ENCODE data around the gene MIPEP.

The MIPEP gene

GRCh38 chr13:23859455-23859854, 29.7 kb downstream of the MIPEP start:
- H3K4me3 ChIP-seq (ENCODE audit: low read depth, low read length): no peak overlapping the region
- TF ChIP-seq CTCF (IDR thresholded peaks at IDR 0.05; ENCODE audit: control insufficient read depth, extremely low read depth, insufficient read depth): no peak
- DNase-seq (ENCODE audit: low read depth): no peak

- H3K4me3 ChIP-seq (ENCODE audit: low read depth, low read length): no peak overlapping the region
- no peak for DNase-seq (ENCODE audit: low read depth)
- no peak for TF ChIP-seq CTCF (IDR thresholded peaks at IDR 0.05; ENCODE audit: control insufficient read depth, extremely low read depth, insufficient read depth)
Observed at GRCh38 chr13:23858546-23858945, 30.7 kb downstream of the MIPEP start.

- H3K4me3 ChIP-seq (ENCODE audit: low read depth, low read length): no peak overlapping the region
- DNase-seq (ENCODE audit: low read depth): no peak
- no peak for TF ChIP-seq CTCF (IDR thresholded peaks at IDR 0.05; ENCODE audit: control insufficient read depth, extremely low read depth, insufficient read depth)
Observed at GRCh38 chr13:23856008-23856750, 33.0 kb downstream of the MIPEP start.

- no peak overlapping the region for H3K4me3 ChIP-seq (ENCODE audit: low read depth, low read length)
- TF ChIP-seq CTCF (IDR thresholded peaks at IDR 0.05; ENCODE audit: control insufficient read depth, extremely low read depth, insufficient read depth): no peak
- DNase-seq (ENCODE audit: low read depth): no peak
Observed at GRCh38 chr13:23855360-23855759, 33.8 kb downstream of the MIPEP start.

- DNase-seq (ENCODE audit: low read depth): no peak
Observed at GRCh38 chr13:23852351-23852750, 36.8 kb downstream of the MIPEP start.

GRCh38 chr13:23851106-23851505, 38.1 kb downstream of the MIPEP start:
- DNase-seq (ENCODE audit: low read depth): no peak
- H3K4me3 ChIP-seq (ENCODE audit: low read depth, low read length): no peak overlapping the region
- TF ChIP-seq CTCF (IDR thresholded peaks at IDR 0.05; ENCODE audit: control insufficient read depth, extremely low read depth, insufficient read depth): no peak

More at GRCh38 chr13:23852351-23852750, 36.8 kb downstream of the MIPEP start:
- H3K4me3 ChIP-seq (ENCODE audit: low read depth, low read length): no peak overlapping the region
- TF ChIP-seq CTCF (IDR thresholded peaks at IDR 0.05; ENCODE audit: control insufficient read depth, extremely low read depth, insufficient read depth): no peak

- TF ChIP-seq CTCF (IDR thresholded peaks at IDR 0.05; ENCODE audit: control insufficient read depth, extremely low read depth, insufficient read depth): no peak
- H3K4me3 ChIP-seq (ENCODE audit: low read depth, low read length): no peak overlapping the region
- no peak for DNase-seq (ENCODE audit: low read depth)
Observed at GRCh38 chr13:23850134-23850533, 39.1 kb downstream of the MIPEP start.

All from LNCaP clone FGC (cell line).